ENCODE data around the gene KIF3B. TPM values are rescaled to one million over a fixed set of nuclear protein-coding genes. Genes with fewer than 3 reads are reported as not detected.

KIF3B gene
- polyA plus RNA-seq, 1 experiment = 30.5 TPM

DNA sequence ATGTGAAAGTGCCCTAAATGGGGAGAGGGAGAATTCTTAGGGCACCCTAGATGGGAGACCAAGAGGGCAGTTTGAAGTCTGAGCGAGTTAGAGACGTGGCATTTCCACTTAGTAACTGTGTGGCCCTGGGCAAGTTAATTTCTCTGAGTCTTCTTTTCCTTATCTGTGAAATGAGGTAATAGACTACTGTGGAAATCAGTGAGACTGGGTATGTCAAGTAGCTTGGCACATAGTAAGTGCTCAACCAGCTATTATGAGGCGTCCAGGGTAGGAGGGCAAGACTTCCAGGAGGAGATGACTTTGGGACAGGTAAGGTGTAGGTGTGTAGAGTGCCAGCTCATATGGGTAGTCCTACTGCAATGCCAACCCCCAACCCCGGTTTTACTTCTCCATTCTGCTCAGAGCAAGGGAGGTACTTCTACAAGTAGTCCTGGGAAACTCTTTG is 770 bp downstream of the KIF3B start:
- TF ChIP-seq, protein P1, sequence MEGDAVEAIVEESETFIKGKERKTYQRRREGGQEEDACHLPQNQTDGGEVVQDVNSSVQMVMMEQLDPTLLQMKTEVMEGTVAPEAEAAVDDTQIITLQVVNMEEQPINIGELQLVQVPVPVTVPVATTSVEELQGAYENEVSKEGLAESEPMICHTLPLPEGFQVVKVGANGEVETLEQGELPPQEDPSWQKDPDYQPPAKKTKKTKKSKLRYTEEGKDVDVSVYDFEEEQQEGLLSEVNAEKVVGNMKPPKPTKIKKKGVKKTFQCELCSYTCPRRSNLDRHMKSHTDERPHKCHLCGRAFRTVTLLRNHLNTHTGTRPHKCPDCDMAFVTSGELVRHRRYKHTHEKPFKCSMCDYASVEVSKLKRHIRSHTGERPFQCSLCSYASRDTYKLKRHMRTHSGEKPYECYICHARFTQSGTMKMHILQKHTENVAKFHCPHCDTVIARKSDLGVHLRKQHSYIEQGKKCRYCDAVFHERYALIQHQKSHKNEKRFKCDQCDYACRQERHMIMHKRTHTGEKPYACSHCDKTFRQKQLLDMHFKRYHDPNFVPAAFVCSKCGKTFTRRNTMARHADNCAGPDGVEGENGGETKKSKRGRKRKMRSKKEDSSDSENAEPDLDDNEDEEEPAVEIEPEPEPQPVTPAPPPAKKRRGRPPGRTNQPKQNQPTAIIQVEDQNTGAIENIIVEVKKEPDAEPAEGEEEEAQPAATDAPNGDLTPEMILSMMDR (IDR thresholded peaks at IDR 0.05; ENCODE audit: low read depth, low read length) = no peak
- ChIA-PET CTCF (no interaction called here), POLR2A (no interaction called here)
- peak overlapping the region; percentile 95 for H3K4me3 ChIP-seq (ENCODE audit: low read depth, low read length)
- no peak overlapping the region for H3K27ac ChIP-seq (ENCODE audit: low read depth, low read length)
- no peak for DNase-seq (ENCODE audit: low read depth, low spot score)
- peaks cover 2% of the 10 kb centered on the region for H3K27me3 ChIP-seq (ENCODE audit: control insufficient read depth, insufficient read depth, low read length)
- H3K9me3 ChIP-seq (ENCODE audit: control insufficient read depth, insufficient read depth, low read length) = peaks cover 3% of the 10 kb centered on the region

DNA sequence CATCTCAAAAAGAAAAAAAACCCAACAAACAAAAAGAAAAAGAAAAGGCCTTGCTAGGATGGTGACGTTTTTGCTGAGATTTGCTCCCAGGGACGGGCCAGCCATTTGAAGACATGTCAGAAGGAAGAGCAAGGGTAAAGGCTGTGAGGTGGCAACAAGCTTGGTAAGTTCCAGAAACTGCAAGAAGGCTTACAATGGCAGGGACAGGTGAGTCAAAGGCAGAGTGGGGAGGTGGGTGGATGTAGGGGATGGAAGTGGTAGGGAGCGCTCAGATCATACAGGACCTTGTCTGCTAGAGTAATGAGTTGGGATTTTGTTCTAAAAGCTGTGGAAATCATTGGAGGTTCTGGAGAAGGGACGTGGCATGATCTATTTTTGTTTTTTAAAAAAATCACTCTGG is 4.3 kb downstream of the KIF3B start:
- TF ChIP-seq, protein P1 (IDR thresholded peaks at IDR 0.05; ENCODE audit: low read depth, low read length) = no peak
- ChIA-PET POLR2A (no interaction called here), CTCF (no interaction called here)
- H3K9me3 ChIP-seq (ENCODE audit: control insufficient read depth, insufficient read depth, low read length) = peaks cover 3% of the 10 kb centered on the region; the same call in 1 of the 2 replicates
- H3K4me3 ChIP-seq (ENCODE audit: low read depth, low read length) = no peak overlapping the region
- H3K27ac ChIP-seq (ENCODE audit: low read depth, low read length) = no peak overlapping the region
- DNase-seq (ENCODE audit: low read depth, low spot score) = no peak
- no peaks in the 10 kb centered on the region for H3K27me3 ChIP-seq (ENCODE audit: control insufficient read depth, insufficient read depth, low read length)

DNA sequence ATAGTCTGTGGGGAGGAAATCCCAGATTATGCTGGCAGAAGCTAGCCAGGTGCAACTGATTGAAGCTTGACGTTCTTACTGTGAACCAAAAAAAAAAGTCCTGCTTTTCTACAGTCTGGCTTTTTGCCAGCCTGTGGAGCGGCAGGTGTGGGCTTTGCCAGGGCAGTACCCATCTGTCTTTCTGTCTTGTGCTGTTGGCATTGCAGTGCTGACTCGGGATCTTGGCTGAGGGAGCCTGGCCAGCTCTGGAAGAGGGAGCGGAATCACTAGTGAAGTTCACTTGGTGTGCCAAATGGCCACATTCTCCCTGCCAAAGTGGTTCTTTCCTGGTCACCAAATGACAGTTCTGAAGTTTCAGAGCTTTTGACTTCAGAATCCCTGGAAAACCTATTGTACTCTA is 5.0 kb downstream of the KIF3B start:
- TF ChIP-seq, protein P1 (IDR thresholded peaks at IDR 0.05; ENCODE audit: low read depth, low read length) = no peak
- CTCF ChIA-PET = no interaction called here

DNA sequence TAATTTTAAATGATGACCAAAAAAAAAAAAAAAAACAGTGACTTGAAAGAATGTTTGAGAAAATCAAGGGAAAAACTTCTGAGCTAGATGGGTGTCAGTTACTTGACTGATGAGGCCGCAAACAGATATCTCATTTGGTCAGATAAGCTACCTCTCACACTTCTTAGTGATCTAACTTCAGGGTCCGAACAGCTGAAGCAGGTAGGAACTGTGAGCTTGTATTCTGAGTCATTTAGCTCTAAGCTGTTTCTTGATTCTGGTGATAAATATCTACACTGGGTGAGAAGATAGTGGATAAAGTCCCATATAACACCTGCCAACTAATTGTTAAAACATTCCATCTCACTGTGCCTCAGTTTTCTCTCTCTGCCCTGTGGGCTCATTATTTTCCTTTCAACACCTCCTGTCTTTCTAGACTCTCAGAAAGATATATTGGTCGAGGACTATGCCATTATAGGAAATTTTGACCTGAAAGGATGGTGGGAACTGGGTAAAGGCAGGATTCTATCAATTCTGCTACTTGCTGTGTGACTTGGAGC is 7.7 kb downstream of the KIF3B start:
- DNase-seq (ENCODE audit: low read depth, low spot score) = no peak
- Histone ChIP-seq H3K27ac (ENCODE audit: low read depth, low read length) (no peak overlapping the region), H3K4me3 (ENCODE audit: low read depth, low read length) (no peak overlapping the region), H3K9me3 (ENCODE audit: control insufficient read depth, insufficient read depth, low read length) (no peaks in the 10 kb centered on the region), H3K27me3 (ENCODE audit: control insufficient read depth, insufficient read depth, low read length) (no peaks in the 10 kb centered on the region)
- ChIA-PET CTCF (interaction anchor here (0.7 to 1.6 kb wide), 2 partner anchors 17 to 379 kb away, joined by 3 read pairs; no protein-coding TSS in a partner anchor), POLR2A (interaction anchor here (0.5 to 0.7 kb wide), 2 partner anchors 49 to 571 kb away, joined by 3 to 4 read pairs; no protein-coding TSS in a partner anchor)
- TF ChIP-seq, protein P1 (IDR thresholded peaks at IDR 0.05; ENCODE audit: low read depth, low read length) = no peak

More for the DNA sequence above, 5.0 kb downstream of the KIF3B start:
- no peak for DNase-seq (ENCODE audit: low read depth, low spot score)
- Histone ChIP-seq H3K27me3 (ENCODE audit: control insufficient read depth, insufficient read depth, low read length) (no peaks in the 10 kb centered on the region), H3K27ac (ENCODE audit: low read depth, low read length) (no peak overlapping the region), H3K4me3 (ENCODE audit: low read depth, low read length) (no peak overlapping the region), H3K9me3 (ENCODE audit: control insufficient read depth, insufficient read depth, low read length) (peaks cover 3% of the 10 kb centered on the region; the same call in 1 of the 2 replicates)
- POLR2A ChIA-PET = no interaction called here

DNA sequence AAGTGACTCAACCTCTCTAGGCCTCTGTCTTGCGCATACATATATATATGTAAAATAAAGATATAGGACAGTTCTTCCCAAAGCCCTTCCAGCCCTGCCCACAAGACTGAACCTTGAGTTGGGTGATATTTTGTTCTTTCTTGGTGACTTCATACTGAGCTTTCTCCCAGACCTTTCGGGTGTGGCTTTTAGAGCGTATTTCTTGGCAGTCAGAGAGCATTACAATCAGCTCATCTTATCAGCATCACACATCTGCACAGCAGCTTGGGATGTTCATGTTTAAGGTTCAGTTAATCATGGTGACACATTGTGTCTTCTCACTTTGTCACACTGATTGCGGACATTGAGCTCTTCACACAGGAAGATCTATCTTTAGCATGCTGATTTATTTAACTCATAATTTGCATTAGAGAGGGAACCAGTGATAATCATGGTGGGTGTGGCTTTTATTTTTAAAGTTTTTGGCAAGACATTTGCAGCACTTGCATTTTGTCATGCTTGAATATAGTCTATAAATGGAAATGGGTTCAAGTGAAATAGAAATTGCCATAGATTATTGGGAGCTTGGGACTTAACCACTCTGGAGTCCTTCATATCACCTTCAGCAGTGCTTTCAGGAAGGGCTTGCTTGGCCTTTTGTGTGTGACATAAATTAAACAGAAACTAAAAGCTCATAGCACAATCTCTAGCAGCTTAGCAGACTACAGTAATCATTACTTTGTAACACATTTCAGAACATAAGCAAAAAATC is 8.3 kb downstream of the KIF3B start:
- Histone ChIP-seq H3K4me3 (ENCODE audit: low read depth, low read length) (no peak overlapping the region), H3K27me3 (ENCODE audit: control insufficient read depth, insufficient read depth, low read length) (no peaks in the 10 kb centered on the region), H3K9me3 (ENCODE audit: control insufficient read depth, insufficient read depth, low read length) (no peaks in the 10 kb centered on the region), H3K27ac (ENCODE audit: low read depth, low read length) (no peak overlapping the region)
- ChIA-PET CTCF (interaction anchor here (0.7 to 1.6 kb wide), 2 partner anchors 16 to 378 kb away, joined by 3 read pairs; no protein-coding TSS in a partner anchor), POLR2A (interaction anchor here (0.5 kb wide), 1 partner anchor 49 kb away, joined by 3 read pairs; no protein-coding TSS in a partner anchor)
- TF ChIP-seq, protein P1 (IDR thresholded peaks at IDR 0.05; ENCODE audit: low read depth, low read length) = no peak
- DNase-seq (ENCODE audit: low read depth, low spot score) = no peak

Measured in AG04450 (cell line).